H1 (cell line): ENCODE data around the gene NR5A2. TPM values are rescaled to one million over a fixed set of nuclear protein-coding genes. Genes with fewer than 3 reads are reported as not detected.

ENCODE experiments used
- CTCF ChIA-PET: fragments of 300-600 bp; sonication (Branson Sonifier 250); formaldehyde crosslinking; loops from one replicate; lab custom pipeline; 2021; ENCODE audit not compliant: partially characterized antibody; lab: Charles Lee
- POLR2A ChIA-PET: fragments of 300-600 bp; sonication (Branson Sonifier 250); formaldehyde crosslinking; loops from one replicate; lab custom pipeline; 2021; ENCODE audit warnings: inconsistent platforms; ENCODE audit not compliant: partially characterized antibody; lab: Charles Lee
- DNase-seq, 2 experiments: peaks; one replicate each; pipeline versions ENCODE4 v3.0.0 to v3.0.0-alpha.2; 2010 to 2022; ENCODE audit warnings: low spot score in 2 of 2, low read depth in 1 of 2, mixed read lengths in 1 of 2
- FAIRE-seq: peaks from 2 replicates; lab custom pipeline; 2011; peaks lifted over from hg19 to GRCh38; lab: Jason Lieb, UNC
- H2AFZ ChIP-seq: 2 replicates; pipeline ENCODE4 v1.8.1; 2012; ENCODE audit warnings: low read length, inconsistent platforms
- H2AK5ac ChIP-seq: 2 replicates; pipeline ENCODE4 v1.6.1; 2013; ENCODE audit warnings: low read depth, low read length
- H2BK120ac ChIP-seq: replicated peaks from 2 replicates; pipeline ENCODE3; 2013; ENCODE audit warnings: low read depth, low read length, inconsistent platforms
- H2BK12ac ChIP-seq: 2 replicates; pipeline ENCODE4 v1.6.1; 2013; ENCODE audit warnings: low read depth, low read length
- H2BK15ac ChIP-seq: 2 replicates; pipeline ENCODE4 v1.6.1; 2013; ENCODE audit warnings: low read length
- H2BK20ac ChIP-seq: 2 replicates; pipeline ENCODE4 v1.6.1; 2013; ENCODE audit warnings: low read length
- H2BK5ac ChIP-seq: 2 replicates; pipeline ENCODE4 v1.6.1; 2013; ENCODE audit warnings: low read depth, low read length
- H3K14ac ChIP-seq: 2 replicates; pipeline ENCODE4 v1.6.1; 2013; ENCODE audit warnings: inconsistent platforms; ENCODE audit not compliant: insufficient read length
- H3K18ac ChIP-seq: 2 replicates; pipeline ENCODE4 v1.6.1; 2013; ENCODE audit warnings: low read length; ENCODE audit errors: extremely low read depth
- H3K23ac ChIP-seq: 2 replicates; pipeline ENCODE4 v1.6.1; 2013; ENCODE audit warnings: inconsistent platforms; ENCODE audit not compliant: insufficient read length
- H3K23me2 ChIP-seq: 2 replicates; pipeline ENCODE4 v1.6.1; 2013; ENCODE audit warnings: low read depth, low read length
- H3K27ac ChIP-seq: 2 replicates; pipeline ENCODE4 v1.6.1; 2011; ENCODE audit warnings: low read depth, low read length, inconsistent platforms
- H3K27me3 ChIP-seq, 4 experiments: replicated peaks in 1 of 4; 1 replicate in 1 of 4; 2 replicates in 3 of 4; pipeline versions ENCODE4 v1.6.1 to v1.8.1; 2011 to 2013; ENCODE audit warnings: low read length in 3 of 4, mild to moderate bottlenecking in 3 of 4, inconsistent platforms in 2 of 4, mixed read lengths in 2 of 4, moderate library complexity in 1 of 4; ENCODE audit not compliant: control insufficient read depth in 3 of 4, insufficient read depth in 3 of 4; ENCODE audit errors: extremely low read depth in 1 of 4
- H3K36me3 ChIP-seq, 4 experiments: 2 replicates each; pipeline versions ENCODE4 v1.6.1 to v1.8.1; 2011 to 2013; ENCODE audit warnings: mild to moderate bottlenecking in 4 of 4, low read length in 3 of 4, moderate library complexity in 2 of 4, control low read depth in 1 of 4, inconsistent platforms in 1 of 4; ENCODE audit not compliant: insufficient read depth in 4 of 4, control insufficient read depth in 2 of 4
- H3K4ac ChIP-seq: replicated peaks from 2 replicates; pipeline ENCODE3; 2013; ENCODE audit warnings: low read length, low read depth, mixed read lengths, inconsistent platforms; ENCODE audit not compliant: insufficient read length
- H3K4me1 ChIP-seq, 4 experiments: replicated peaks in 1 of 4; 1 replicate in 1 of 4; 2 replicates in 3 of 4; pipeline versions ENCODE4 v1.6.1 to v1.8.1; 2011 to 2013; ENCODE audit warnings: low read length in 3 of 4, inconsistent platforms in 2 of 4, mixed read lengths in 1 of 4; ENCODE audit not compliant: insufficient read depth in 4 of 4, control insufficient read depth in 3 of 4
- H3K4me2 ChIP-seq, 2 experiments: 2 replicates each; pipeline versions ENCODE4 v1.6.1 to v1.8.1; 2011 to 2013; ENCODE audit warnings: low read depth in 2 of 2, low read length in 2 of 2, control low read depth in 1 of 2, inconsistent platforms in 1 of 2, mild to moderate bottlenecking in 1 of 2; ENCODE audit not compliant: insufficient read depth in 1 of 2
- H3K4me3 ChIP-seq, 4 experiments: fragments of 200-600, 300-600 bp in 1 of 4; sonication (generic), shearing (Covaris generic), sonication (Bioruptor Twin) in 1 of 4; 2 replicates each; pipeline versions ENCODE4 v1.5.1 to v1.8.1; 2011 to 2016; ENCODE audit warnings: low read length in 4 of 4, low read depth in 3 of 4, control low read depth in 2 of 4, inconsistent platforms in 2 of 4, mild to moderate bottlenecking in 2 of 4, mixed read lengths in 1 of 4, moderate library complexity in 1 of 4; ENCODE audit not compliant: insufficient read depth in 2 of 4; ENCODE audit errors: extremely low read depth in 1 of 4
- H3K56ac ChIP-seq: replicated peaks from 2 replicates; pipeline ENCODE3; 2013; ENCODE audit warnings: low read depth, mild to moderate bottlenecking, mixed read lengths, low read length, inconsistent platforms; ENCODE audit not compliant: insufficient read length
- H3K79me1 ChIP-seq: 2 replicates; pipeline ENCODE4 v1.6.1; 2013; ENCODE audit warnings: low read depth, low read length, control low read depth
- H3K79me2 ChIP-seq, 2 experiments: 2 replicates each; pipeline versions ENCODE4 v1.6.1 to v1.8.1; 2012 to 2013; ENCODE audit warnings: low read length in 2 of 2, mild to moderate bottlenecking in 2 of 2, inconsistent platforms in 1 of 2; ENCODE audit not compliant: insufficient read depth in 2 of 2, control insufficient read depth in 1 of 2
- H3K9ac ChIP-seq, 4 experiments: replicated peaks in 1 of 4; 1 replicate in 1 of 4; 2 replicates in 3 of 4; pipeline versions ENCODE4 v1.6.1 to v1.8.1; 2011 to 2013; ENCODE audit warnings: low read depth in 3 of 4, low read length in 3 of 4, control low read depth in 2 of 4, mild to moderate bottlenecking in 2 of 4, moderate library complexity in 2 of 4, inconsistent platforms in 1 of 4; ENCODE audit errors: extremely low read depth in 1 of 4
- H3K9me3 ChIP-seq, 2 experiments: 2 replicates each; pipeline versions ENCODE4 v1.6.1 to v1.8.1; 2012 to 2013; ENCODE audit warnings: mild to moderate bottlenecking in 2 of 2, moderate library complexity in 2 of 2, control low read depth in 1 of 2, inconsistent platforms in 1 of 2, low read depth in 1 of 2, low read length in 1 of 2, mixed read lengths in 1 of 2; ENCODE audit not compliant: insufficient read depth in 2 of 2
- H4K20me1 ChIP-seq, 2 experiments: replicated peaks in 1 of 2; 2 replicates each; pipeline versions ENCODE3 to v1.8.1; 2011 to 2013; ENCODE audit warnings: inconsistent platforms in 2 of 2, low read length in 2 of 2, mild to moderate bottlenecking in 1 of 2; ENCODE audit not compliant: insufficient read depth in 2 of 2, control insufficient read depth in 1 of 2
- H4K5ac ChIP-seq: 2 replicates; pipeline ENCODE4 v1.6.1; 2013; ENCODE audit warnings: low read length, low read depth, mixed read lengths, inconsistent platforms; ENCODE audit not compliant: insufficient read length
- H4K8ac ChIP-seq: 2 replicates; pipeline ENCODE4 v1.8.0; 2013; ENCODE audit warnings: mild to moderate bottlenecking, moderate library complexity, low read length, inconsistent platforms; ENCODE audit not compliant: insufficient read depth; ENCODE audit errors: extremely low read depth
- H4K91ac ChIP-seq: replicated peaks from 2 replicates; pipeline ENCODE3; 2013; ENCODE audit warnings: low read length, mixed read lengths, inconsistent platforms; ENCODE audit not compliant: insufficient read length
- ASH2L ChIP-seq: fragments of 200-600, 300-600 bp; sonication (generic); IDR thresholded peaks from one replicate; pipeline ENCODE4 v1.7.1; 2017; ENCODE audit warnings: low read length
- EZH2 ChIP-seq: fragments of 200-600 bp; sonication (generic); IDR thresholded peaks from 2 replicates; pipeline ENCODE4 v1.7.1; 2012; ENCODE audit warnings: low read depth, mild to moderate bottlenecking, moderate library complexity, low read length, inconsistent platforms; ENCODE audit not compliant: severe bottlenecking
- KDM4A ChIP-seq: IDR thresholded peaks from one replicate; pipeline ENCODE4 v1.7.1; 2012; ENCODE audit warnings: low read depth, mild to moderate bottlenecking, moderate library complexity, low read length, inconsistent platforms; ENCODE audit not compliant: severe bottlenecking
- MAFK ChIP-seq: IDR thresholded peaks from 2 replicates; pipeline ENCODE4 v1.6.1; 2012; ENCODE audit warnings: low read depth, mild to moderate bottlenecking, improper control_type of control experiment, low read length
- RNF2 ChIP-seq: fragments of 200-900, 300-1000 bp; sonication (generic); IDR thresholded peaks from 2 replicates; pipeline ENCODE4 v1.7.1; 2016; ENCODE audit warnings: borderline replicate concordance, low read depth, mild to moderate bottlenecking, antibody characterized with exemption, low read length; ENCODE audit not compliant: poor library complexity, severe bottlenecking; ENCODE audit errors: missing control alignments
- SUZ12 ChIP-seq: fragments of 200-600 bp; sonication (generic); IDR thresholded peaks from 2 replicates; pipeline ENCODE4 v1.6.1; 2012; ENCODE audit warnings: mild to moderate bottlenecking, inconsistent platforms, low read length, moderate library complexity, mixed read lengths
- YY1 ChIP-seq: IDR thresholded peaks from 2 replicates; pipeline ENCODE4 v1.6.1; 2011; ENCODE audit warnings: low read depth, mild to moderate bottlenecking, low read length
- WGBS, 2 experiments: shearing (Covaris generic) in 1 of 2; methylation state at CpG; one replicate each; pipeline versions ENCODE4 v1.1.6 to v1.1.7; 2013 to 2015; ENCODE audit warnings: low lambda C conversion rate in 2 of 2, mixed read lengths in 2 of 2, inconsistent platforms in 1 of 2, low coverage in 1 of 2, missing lambda C conversion rate in 1 of 2; ENCODE audit not compliant: insufficient replicate concordance in 2 of 2, insufficient coverage in 1 of 2, insufficient read length in 1 of 2; ENCODE audit errors: extremely low coverage in 1 of 2, missing lambda C conversion rate in 1 of 2; 5-methylcytosine and 5-hydroxymethylcytosine counted together
- polyA plus RNA-seq, 7 experiments: library from polyadenylated mRNA; depleted of rRNA in 3 of 7; stranded (reverse) in 5 of 7; unstranded in 2 of 7; fragments of >200 nt in 5 of 7; fragments of 200-250 nt in 2 of 7; gene quantifications; 1 replicate in 5 of 7; 2 replicates in 1 of 7; 4 replicates in 1 of 7; pipeline versions ENCODE4 v1.2.1 to v1.2.3, GENCODE V29; 2011 to 2013; ENCODE audit warnings: missing spikeins in 2 of 7, mixed read lengths in 2 of 7
- total RNA-seq: library from RNA; stranded (reverse); fragmentation: NEBNext Ultra II Directional; extraction: Animal tissue kit (Norgen Biotek cat#: 25700); gene quantifications from 2 replicates; pipeline ENCODE4 v1.2.1, GENCODE V29; 2021

The NR5A2 gene
- total and polyA plus RNA-seq, 2 of the 8 experiments (the other 6 are each of a cell fraction or from before 2014, with no cell fraction given), result 1.7 to 11.6 TPM

DNA sequence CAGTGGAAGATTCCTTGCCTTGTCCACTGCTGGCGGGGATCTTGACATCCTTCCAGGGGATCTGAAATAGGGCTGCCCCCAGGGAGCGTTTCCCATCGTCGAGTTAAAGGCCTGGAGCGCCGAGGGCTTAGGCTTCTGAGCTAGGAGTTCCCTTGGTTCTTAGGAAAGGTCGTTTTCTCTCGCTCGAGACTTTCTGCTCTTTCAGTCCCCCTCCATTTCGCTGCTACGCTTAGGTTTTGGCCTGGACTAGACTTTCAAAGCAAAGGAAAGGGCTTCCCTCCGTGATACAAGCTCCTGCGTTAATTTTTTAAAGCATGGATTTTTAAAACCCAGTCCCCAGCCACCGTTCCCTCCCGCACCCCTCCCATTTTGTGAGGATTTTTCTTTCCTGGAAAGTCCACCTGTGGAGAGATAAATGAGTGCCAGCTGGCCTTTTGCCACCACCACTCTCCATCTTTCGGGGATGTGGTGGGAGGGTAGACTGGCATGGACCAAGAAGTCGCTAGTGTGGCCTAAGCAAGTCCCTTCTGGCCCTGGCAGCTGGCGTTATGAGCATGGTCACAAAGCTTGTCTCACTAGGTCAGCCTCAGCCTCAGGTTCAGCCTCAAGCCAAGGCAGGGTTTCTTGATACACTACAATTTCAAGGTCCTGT lies 9.2 kb downstream of the NR5A2 start:
- no peak overlapping the region for H3K23ac ChIP-seq
- CTCF ChIA-PET, result interaction anchor here (0.6 to 2.6 kb wide), 8 partner anchors 8 to 352 kb away, joined by 3 to 6 read pairs (median 3); no protein-coding TSS in a partner anchor
- H3K9me3 ChIP-seq, result no peaks in the 10 kb centered on the region
- no peak overlapping the region for H3K27ac ChIP-seq
- H3K36me3 ChIP-seq, result no peaks in the 10 kb centered on the region
- H3K23me2 ChIP-seq, result peaks cover 44% of the 10 kb centered on the region
- peak overlapping the region; percentile 98 to 100 for H3K4me2 ChIP-seq
- no peak overlapping the region for H2BK120ac ChIP-seq
- H4K20me1 ChIP-seq, result peaks cover 0 to 2% of the 10 kb centered on the region in 2 experiments
- peaks cover 11 to 32% (median 12%) of the 10 kb centered on the region in 4 experiments for H3K4me1 ChIP-seq
- H2AFZ ChIP-seq, result peak overlapping the region; percentile 24; the same call in 1 of the 2 replicates
- H2BK20ac ChIP-seq, result peak overlapping the region; percentile 98; the same call in 1 of the 2 replicates
- no peak for TF ChIP-seq MAFK
- peak; percentile 79 for TF ChIP-seq RNF2
- peak; percentile 70 for TF ChIP-seq EZH2
- TF ChIP-seq SUZ12, result peak; percentile 26; the same call in 1 of the 2 replicates
- peak; percentile 58 for TF ChIP-seq ASH2L
- no peak for TF ChIP-seq YY1
- peak; percentile 5 for TF ChIP-seq KDM4A
- H3K14ac ChIP-seq, result no peak overlapping the region
- H2AK5ac ChIP-seq, result peak overlapping the region; percentile 82; the same call in 1 of the 2 replicates
- peak overlapping the region; percentile 73; the same call in 1 of the 2 replicates for H2BK5ac ChIP-seq
- H3K18ac ChIP-seq, result peak overlapping the region; percentile 54
- 4% methylated on average over 18 of the region's 18 CpGs; no CpG with 5 or more reads in 1 of the 2 experiments for WGBS, 2 experiments
- no peaks in the 10 kb centered on the region; a peak in 1 of 4 replicates for H3K79me2 ChIP-seq
- H4K5ac ChIP-seq, result no peak overlapping the region
- H3K56ac ChIP-seq, result no peak overlapping the region
- POLR2A ChIA-PET, result interaction anchor here (1.9 to 6.5 kb wide), 2 partner anchors 10 to 11 kb away, joined by 5 to 36 read pairs; no protein-coding TSS in a partner anchor
- peak overlapping the region; percentile 51 to 69 (median 63); a peak in 7 of 8 replicates for H3K4me3 ChIP-seq
- no peak for FAIRE-seq
- no peak overlapping the region for H3K9ac ChIP-seq
- peak in 1 of 2 experiments; percentile 54 for DNase-seq
- H2BK12ac ChIP-seq, result peak overlapping the region; percentile 20; the same call in 1 of the 2 replicates
- H3K27me3 ChIP-seq, result peaks cover 28 to 89% (median 71%) of the 10 kb centered on the region in 4 experiments; a peak in 6 of 7 replicates
- H3K4ac ChIP-seq, result no peak overlapping the region
- H4K91ac ChIP-seq, result peak overlapping the region; percentile 59
- no peaks in the 10 kb centered on the region for H3K79me1 ChIP-seq
- no peak overlapping the region for H4K8ac ChIP-seq
- H2BK15ac ChIP-seq, result peak overlapping the region; percentile 81; the same call in 1 of the 2 replicates
